NCI-H1436 treated with DMSO at 0.1 percent for 48 hours (cell line): ENCODE data around the gene PRRC1.
"Not testable (repeated sequence)": the region's sequence is repeated elsewhere in the genome, so short reads cannot be mapped to it uniquely, and the experiment has no call there.

ENCODE experiments used
- DNase-seq: peaks from one replicate; lab custom pipeline; 2025; lab: John Stamatoyannopoulos, UW

Gene PRRC1

GRCh38 chr5:127545249-127545648 is 27.8 kb downstream of the PRRC1 start:
- not testable (repeated sequence) for DNase-seq

DNA sequence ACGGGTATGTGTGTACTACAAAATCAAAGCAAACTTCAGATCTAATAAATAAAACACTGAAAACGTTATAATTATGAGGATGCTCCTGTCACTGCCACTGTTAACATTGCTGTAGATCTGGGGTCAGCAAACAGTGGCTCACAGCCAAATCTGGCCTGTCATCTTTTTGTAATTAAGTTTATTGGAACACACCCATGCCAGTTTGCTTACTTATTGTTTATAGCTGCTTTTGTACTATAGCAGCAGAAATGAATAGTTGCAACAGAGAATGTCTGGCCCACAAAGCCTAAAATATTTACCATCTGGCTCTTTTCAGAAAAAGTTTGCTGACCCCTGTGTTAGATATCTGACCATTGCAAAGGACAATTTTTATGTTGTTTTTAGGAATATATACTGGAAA is 32.1 kb downstream of the PRRC1 start:
- DNase-seq, result no peak

DNA sequence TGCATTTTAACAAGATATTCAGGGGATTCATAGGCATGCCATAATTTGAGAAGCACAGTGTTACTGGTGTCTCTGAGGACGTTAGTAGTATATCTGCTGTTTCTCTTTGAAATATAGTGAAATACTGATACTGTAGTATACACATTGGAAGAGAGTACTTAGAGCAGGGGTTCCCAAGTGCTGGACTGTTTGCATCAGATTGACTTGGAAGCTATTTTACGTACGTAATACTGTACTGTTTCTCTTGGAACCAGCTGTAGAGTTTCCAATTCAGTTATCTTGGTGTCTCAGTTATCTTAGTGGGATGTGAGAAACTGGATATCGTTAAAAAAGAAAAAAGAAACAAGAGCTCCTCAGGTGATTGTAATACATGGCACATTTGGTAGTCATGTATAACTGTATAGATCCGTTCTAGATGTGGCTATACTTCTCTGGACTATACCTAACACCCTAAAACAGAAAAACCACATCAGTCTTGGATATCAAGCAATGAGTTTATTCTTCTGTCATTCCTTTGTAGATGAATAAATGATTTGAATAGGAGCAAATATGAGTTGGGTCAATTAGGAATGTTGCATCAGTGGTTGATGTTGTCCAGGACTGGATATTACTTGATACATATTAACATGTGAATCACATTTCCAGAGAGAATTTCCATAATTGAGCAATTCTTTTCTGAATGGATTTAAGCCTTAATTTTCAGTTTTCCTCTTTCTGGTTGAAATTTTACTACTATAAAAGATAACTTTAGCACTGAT is 33.4 kb downstream of the PRRC1 start:
- DNase-seq, result no peak

- DNase-seq, result no peak
Observed at GRCh38 chr5:127551410-127552041, 34.1 kb downstream of the PRRC1 start.

DNA sequence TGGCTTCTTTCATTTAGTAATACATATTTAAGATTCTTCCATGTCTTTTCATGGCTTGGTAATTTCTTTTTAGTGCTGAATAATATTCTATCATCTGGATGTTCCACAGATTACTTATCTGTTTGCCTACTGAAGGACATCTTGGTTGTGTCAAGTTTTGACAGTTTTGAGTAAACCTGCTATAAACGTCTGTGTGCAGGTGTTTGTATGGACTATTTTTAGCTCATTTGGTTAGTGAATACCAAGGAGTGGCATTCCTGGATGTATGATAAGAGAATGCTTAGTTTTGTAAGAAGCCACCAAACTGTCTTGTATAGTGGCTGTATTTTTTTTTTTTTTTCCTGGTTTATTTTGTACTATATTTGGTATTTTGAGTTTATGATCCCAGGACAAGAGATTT is 38.4 kb downstream of the PRRC1 start:
- no peak for DNase-seq

DNA sequence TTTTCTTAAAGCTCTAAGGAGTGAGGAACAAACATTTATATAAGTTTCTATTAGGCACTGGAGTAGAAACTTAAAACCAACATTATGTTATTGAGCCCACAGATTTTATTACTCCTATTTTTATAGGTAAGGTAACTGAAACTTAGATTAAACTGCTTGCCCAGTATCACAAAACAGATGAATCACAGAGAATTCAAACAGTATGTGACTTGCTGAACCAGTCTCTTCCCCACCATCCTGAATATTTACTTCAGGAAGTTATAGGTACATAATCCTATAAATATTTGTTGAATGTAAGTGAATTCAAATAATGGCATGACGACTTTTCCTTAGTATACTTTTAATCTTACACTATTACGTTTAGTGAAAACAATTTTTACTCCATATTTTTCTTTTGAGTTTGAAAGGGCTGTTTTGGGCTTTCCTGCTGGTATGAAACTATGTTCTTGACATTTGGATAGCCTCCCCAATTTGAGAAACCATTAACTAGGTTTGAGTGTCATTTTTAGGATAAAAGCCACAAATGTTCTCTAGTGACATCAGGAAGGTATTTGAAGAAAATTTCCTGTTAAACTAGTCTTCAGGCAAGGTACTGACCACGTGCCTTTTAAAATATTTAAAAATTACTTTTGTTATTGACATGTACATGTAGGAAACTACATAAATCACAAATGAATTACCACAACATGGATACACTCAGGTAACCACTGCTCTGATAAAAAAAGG is 39.3 kb downstream of the PRRC1 start:
- DNase-seq, result no peak

DNA sequence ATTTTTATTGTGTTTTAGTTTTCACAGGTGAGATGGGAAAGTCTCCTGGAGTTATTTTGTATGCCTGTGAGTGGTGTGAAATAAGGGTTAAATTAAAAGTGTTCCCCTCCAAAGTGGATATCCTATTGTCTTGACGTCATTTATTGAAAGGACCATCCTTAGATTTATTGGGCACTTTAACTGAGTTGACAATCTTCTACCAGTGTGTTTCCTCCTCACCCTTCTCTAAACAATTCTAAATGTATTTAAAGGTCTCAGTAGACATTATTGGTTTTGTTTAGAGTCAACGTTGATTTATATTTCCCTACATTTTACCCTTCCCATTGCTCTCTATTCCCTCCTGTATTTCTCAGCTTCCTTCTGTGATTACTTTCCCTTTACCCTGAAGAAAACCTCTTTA is 40.8 kb downstream of the PRRC1 start:
- no peak for DNase-seq

GRCh38 chr5:127561254-127561653 is 43.8 kb downstream of the PRRC1 start:
- no peak for DNase-seq

GRCh38 chr5:127562252-127562651 is 44.8 kb downstream of the PRRC1 start:
- no peak for DNase-seq

DNA sequence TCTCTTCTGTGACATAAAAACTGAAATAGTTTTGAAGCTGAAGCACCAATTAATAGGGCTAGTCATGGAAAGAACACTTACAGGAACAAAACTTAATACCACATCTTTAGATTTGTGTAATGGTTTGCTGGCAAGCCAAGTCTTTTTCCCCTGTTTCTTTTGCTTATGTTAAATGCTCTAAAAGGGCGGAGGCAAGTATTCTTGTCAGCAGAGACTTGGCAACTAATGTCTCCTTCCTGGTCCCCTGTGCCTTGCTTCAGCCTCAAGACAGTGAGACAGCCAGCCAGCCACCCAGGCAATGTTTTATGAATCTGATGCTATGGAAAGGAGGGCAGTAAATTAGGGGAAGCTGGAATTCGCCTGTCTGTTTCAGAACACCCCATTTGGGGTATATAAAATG is 45.7 kb downstream of the PRRC1 start:
- no peak for DNase-seq

DNA sequence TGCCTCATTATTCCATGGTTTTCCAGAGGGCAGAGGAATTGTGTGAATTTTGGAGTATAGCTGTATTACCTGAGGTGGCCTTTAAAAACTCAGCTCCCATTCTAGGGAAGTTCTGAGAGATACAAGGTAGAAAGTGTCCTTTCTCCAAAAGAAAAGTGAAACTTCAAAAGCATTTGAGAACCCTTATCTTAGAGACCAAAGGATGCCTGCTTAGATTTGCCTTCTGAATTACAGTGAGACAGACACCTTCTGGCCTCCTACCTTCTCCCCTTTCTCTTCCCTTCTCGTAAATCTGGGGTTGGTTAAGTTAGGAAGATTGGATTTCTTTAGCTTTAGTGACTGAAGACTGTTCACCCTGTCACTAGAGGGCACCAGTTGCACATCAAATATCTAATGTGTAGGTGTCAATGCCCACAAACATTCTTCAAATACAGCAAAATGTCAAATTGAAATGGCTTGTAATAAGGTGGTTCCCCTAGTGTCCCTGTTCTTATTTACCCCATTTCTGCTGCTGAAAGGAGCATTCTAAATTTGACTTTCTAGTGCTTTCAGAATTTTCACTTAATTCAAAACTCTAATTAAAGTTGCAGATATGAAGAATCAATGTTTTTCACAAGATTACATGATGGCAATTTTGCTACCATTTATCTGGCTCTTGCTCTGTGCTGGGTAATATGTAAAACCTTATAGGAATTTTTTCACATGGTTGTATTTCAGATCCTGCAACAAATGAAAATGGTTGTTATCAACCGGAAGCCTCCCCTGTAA is 46.7 kb downstream of the PRRC1 start:
- no peak for DNase-seq

- no peak for DNase-seq
Observed at GRCh38 chr5:127565586-127566270, 48.3 kb downstream of the PRRC1 start.

DNA sequence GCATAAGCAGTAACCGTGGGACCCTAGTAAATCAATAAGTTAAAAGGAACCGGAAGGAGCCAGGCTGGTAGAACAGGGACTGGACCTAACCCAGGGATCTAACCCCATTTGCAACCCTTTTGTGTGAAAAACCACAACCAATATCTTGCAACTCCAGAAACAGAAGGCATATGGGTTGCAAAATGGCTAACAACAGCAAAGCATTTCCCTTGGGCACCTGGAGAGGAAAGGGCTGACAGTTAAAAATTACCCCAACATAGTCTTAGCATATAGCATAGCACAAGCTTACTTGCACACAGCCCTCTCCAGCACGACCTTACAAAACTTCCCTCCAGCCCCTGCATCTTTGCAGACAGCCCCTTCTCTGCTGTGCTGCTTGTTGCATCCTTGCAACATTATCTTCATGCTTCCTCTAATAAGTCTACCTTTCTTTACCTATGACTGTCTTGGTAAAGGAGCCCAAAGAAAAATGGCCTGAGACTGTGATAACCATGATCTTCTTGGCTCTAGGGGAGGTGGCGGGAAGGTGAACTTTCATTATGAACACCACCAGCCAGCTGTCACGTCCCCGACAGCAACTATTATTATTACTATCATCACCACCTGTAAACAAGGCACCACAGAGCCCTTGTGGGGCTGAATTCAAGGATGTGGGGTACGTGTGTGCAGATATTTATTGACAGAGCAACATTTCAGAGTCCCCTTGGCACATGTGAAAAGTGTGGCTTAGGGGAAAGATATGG is 49.8 kb downstream of the PRRC1 start:
- no peak for DNase-seq

DNA sequence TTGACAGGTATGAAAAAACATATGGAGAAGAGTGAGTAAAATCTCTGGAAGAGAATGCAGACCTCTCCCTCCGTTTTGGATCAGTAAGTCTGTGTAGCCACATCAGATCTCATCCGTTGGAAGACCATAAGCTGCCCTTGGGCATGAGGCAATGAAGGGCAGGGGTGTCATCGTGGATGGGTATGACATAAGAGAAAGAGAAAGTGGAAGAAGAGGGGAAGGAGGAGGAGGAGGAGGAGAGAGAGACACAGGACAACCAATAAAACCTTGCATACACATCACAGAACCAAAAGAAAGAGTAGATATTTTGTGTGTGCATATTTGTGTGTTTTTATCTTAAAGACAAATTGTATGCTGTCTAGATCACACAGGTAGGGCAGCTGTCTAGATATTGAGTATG is 50.7 kb downstream of the PRRC1 start:
- no peak for DNase-seq

GRCh38 chr5:127569471-127569870 is 52.0 kb downstream of the PRRC1 start:
- DNase-seq, result not testable (repeated sequence)

- DNase-seq, result no peak
Observed at GRCh38 chr5:127571314-127572131, 54.1 kb downstream of the PRRC1 start.

- no peak for DNase-seq
Observed at GRCh38 chr5:127572930-127573329, 55.5 kb downstream of the PRRC1 start.

DNA sequence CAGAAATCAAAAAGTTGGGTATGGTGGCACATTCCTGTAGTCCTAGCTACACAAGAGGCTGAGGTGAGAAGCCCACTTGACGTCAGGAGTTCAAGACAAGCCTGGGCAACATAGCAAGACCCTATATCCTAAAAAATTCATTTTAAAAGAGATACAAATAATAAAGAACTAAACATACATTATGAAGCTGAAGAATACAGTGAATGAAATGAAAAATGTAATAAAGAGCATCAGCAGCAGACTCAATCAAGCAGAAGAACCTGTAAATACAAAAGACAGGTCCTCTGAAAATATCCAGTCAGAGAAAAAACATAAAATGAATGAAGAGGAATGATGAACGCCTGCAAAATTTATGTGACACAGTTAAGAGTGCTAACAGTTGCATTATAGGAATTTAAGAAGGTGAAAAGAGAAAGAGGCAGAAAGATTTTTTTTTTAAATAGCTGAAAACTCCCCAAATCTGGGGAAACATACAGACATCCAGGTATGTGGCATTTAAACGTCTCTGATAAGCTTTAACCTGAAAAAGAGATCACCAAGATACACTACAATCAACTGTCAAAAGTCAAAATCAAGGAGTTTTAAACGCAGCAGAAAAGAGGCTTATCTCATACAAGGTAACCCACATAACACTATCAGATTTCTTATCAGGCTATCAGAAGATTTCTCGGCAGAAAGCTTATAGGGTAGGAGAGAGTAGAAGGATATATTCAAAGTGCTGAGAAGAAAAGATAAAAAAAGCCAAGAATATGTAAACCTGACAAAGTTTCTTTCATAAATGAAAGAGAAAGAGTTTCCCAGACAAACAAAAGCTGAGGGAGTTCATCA is 57.6 kb downstream of the PRRC1 start:
- no peak for DNase-seq

DNA sequence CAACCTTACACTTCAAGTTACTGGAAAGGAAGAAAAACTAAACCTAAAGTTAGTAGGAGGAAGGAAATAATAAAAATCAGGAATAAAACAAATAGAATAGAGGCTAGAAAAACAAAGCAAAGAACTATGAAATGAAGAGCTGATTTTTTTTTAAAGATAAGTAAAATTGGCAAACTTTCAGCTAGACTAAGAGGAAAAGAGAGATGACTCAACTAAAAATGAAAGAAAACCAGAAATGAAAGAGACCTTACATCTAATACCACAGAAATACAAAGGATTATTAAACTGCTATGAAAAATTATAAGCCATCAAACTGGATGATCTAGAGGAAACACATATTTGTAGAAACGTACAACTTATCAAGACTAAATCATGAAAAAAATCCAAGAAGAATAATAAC is 60.0 kb downstream of the PRRC1 start:
- DNase-seq, result no peak
